ENCODE results near the gene RNF14. TPM values are rescaled to one million over a fixed set of nuclear protein-coding genes. Genes with fewer than 3 reads are reported as not detected.

The RNF14 gene
- total RNA-seq, 1 donor from 2014 or later = 51.6 TPM

- H3K27ac Mint-ChIP-seq (ENCODE audit: unreplicated experiment) = no peak overlapping the region
- peaks cover 4% of the 10 kb centered on the region for H3K27me3 Mint-ChIP-seq (ENCODE audit: unreplicated experiment)
- no peaks in the 10 kb centered on the region for H3K36me3 Mint-ChIP-seq (ENCODE audit: low read depth, unreplicated experiment)
- H3K9me3 Mint-ChIP-seq (ENCODE audit: unreplicated experiment) = no peaks in the 10 kb centered on the region
- TF ChIP-seq CTCF (IDR thresholded peaks at IDR 0.05; ENCODE audit: unreplicated experiment) = no peak
- peaks cover 19% of the 10 kb centered on the region for H3K4me1 Mint-ChIP-seq (ENCODE audit: unreplicated experiment)
- H3K4me3 Mint-ChIP-seq (ENCODE audit: unreplicated experiment) = no peak overlapping the region
- DNase-seq (ENCODE audit: low spot score) = no peak
These were observed 2.5 kb upstream of the RNF14 start for GRCh38 chr5:141966275-141966962.

DNA sequence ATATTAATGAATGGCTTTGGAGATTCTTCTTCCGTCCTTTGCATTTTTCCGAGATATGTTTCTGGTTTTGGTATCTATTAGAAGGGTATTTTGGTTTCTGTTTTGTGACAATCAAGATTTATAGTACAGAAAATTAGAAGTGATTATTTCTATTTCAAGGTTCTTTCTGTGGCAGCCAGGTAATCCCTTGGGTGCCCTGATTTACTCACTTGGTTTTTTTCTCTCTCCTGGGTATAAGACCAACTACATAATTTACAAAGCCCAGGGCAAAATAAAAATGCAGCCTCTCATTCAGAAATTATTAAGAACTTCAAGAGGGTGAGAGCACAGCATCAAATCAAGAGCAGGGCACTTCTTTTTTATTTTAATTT is 2.0 kb upstream of the RNF14 start:
- Mint-ChIP-seq H3K4me3 (ENCODE audit: unreplicated experiment) (no peak overlapping the region), H3K4me1 (ENCODE audit: unreplicated experiment) (peaks cover 19% of the 10 kb centered on the region), H3K27me3 (ENCODE audit: unreplicated experiment) (peaks cover 4% of the 10 kb centered on the region), H3K27ac (ENCODE audit: unreplicated experiment) (no peak overlapping the region), H3K36me3 (ENCODE audit: low read depth, unreplicated experiment) (no peaks in the 10 kb centered on the region), H3K9me3 (ENCODE audit: unreplicated experiment) (no peaks in the 10 kb centered on the region)
- no peak for DNase-seq (ENCODE audit: low spot score)
- no peak for TF ChIP-seq CTCF (IDR thresholded peaks at IDR 0.05; ENCODE audit: unreplicated experiment)

DNA sequence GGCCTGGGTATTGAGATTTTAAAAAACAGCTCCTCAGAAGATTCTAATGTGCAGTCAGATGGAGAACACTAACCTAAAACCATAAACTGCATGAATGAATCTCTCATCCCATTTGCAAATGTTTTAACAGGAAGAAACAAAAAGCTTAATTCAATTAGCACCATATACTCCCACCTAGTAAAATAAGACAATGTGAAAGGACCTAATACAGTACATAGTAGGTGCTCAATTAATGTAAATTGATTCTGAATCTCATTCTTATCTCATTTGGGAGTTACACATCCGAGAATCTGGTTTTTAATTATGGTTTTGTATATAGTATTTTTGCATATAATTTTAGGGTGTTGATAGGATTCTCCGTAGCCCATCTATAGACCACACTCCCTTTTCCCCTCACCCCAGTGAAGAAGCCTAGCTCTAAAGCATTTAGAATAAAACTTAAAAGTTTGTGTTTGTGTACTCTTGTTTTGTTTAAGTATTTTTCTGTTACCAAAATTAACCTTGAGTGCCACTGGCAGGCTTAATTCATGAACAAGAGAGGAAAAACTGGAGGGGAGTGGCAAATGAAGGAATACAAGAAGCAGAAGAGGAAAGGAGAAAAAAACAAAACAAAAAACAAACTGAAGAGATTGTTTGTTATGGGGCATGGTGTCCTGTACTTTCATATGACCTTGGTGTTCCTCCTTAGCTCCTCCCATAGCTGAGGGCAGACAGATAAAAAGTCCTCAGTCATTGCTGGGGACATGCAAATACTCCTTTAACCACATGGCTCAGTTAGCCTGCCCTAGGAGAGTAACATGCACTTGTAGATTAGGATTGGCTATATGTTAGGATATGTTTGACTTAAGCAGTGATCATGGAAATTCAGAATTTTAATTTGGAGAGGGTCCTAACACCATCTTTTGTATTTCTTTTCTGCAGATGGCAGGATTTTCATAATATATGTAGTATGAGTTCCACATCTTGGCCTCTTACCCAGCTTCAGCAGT is 1.2 kb downstream of the RNF14 start:
- DNase-seq (ENCODE audit: low spot score) = no peak
- Mint-ChIP-seq H3K27me3 (ENCODE audit: unreplicated experiment) (peaks cover 4% of the 10 kb centered on the region), H3K27ac (ENCODE audit: unreplicated experiment) (peak overlapping the region; percentile 96), H3K9me3 (ENCODE audit: unreplicated experiment) (no peaks in the 10 kb centered on the region), H3K4me1 (ENCODE audit: unreplicated experiment) (peaks cover 19% of the 10 kb centered on the region), H3K36me3 (ENCODE audit: low read depth, unreplicated experiment) (peaks cover 15% of the 10 kb centered on the region), H3K4me3 (ENCODE audit: unreplicated experiment) (peak overlapping the region; percentile 94)
- no peak for TF ChIP-seq CTCF (IDR thresholded peaks at IDR 0.05; ENCODE audit: unreplicated experiment)

DNA sequence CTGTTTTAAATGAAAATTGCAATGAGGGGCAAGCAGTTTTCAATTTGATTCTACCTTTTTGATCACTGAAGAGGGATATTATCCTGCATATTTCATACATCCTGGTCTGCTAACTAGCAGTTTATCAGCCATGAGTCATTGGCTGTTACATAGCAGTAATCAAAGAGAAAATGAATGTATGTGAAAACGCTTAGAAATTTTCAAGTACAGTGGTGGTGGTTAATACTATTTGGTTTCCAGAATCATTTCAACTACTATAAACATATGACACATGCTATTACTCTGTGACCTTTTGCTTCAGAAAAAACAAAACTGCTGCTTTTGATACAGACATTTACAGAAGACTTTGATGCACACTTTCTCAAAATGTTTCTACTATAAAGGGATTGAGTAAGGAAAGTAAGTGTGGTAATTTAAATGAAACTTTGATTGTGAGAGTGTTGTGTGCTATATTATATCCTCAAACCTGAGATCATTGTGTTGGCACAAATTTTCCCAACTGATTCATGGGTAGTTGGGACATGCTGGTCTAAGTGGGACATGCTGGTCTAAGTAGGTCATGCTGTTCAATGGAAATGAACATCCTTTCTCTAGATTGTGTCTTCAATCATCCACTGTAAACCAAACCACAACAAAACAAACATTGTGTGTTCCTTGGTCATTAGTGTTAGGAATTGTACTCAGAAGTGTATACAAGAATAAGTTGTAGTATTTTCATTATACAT is 5.1 kb downstream of the RNF14 start:
- Mint-ChIP-seq H3K9me3 (ENCODE audit: unreplicated experiment) (no peaks in the 10 kb centered on the region), H3K27me3 (ENCODE audit: unreplicated experiment) (peaks cover 1% of the 10 kb centered on the region), H3K4me1 (ENCODE audit: unreplicated experiment) (peaks cover 14% of the 10 kb centered on the region), H3K4me3 (ENCODE audit: unreplicated experiment) (peak overlapping the region; percentile 8), H3K27ac (ENCODE audit: unreplicated experiment) (no peak overlapping the region), H3K36me3 (ENCODE audit: low read depth, unreplicated experiment) (peaks cover 26% of the 10 kb centered on the region)
- TF ChIP-seq CTCF (IDR thresholded peaks at IDR 0.05; ENCODE audit: unreplicated experiment) = no peak
- no peak for DNase-seq (ENCODE audit: low spot score)

Data from endothelial cell (in vitro differentiated cells).